Natural killer cell (primary cell): ENCODE data around the gene CNTFR. TPM values are rescaled to one million over a fixed set of nuclear protein-coding genes. Genes with fewer than 3 reads are reported as not detected.

Experiments used
- ATAC-seq, 3 donors: fragments of 150-1000 bp in 2 of 3; fragments of 200-7000 bp in 1 of 3; cut with Tn5 transposase; 1 replicate in 1 of 3; 2 replicates in 2 of 3; pipeline ENCODE4 v1.10.0; 2021; ENCODE audit warnings: mild to moderate bottlenecking in 2 of 3, moderate library complexity in 2 of 3
- DNase-seq, 2 donors: peaks; one replicate each; pipeline versions ENCODE4 v3.0.0 to v3.0.0-alpha.2; 2013 to 2021; ENCODE audit warnings: mixed read lengths in 1 of 2
- H3K27ac ChIP-seq: one replicate; pipeline ENCODE4 v1.5.1; 2013; ENCODE audit warnings: mild to moderate bottlenecking, low read length
- H3K27me3 ChIP-seq: one replicate; pipeline ENCODE4 v1.6.1; 2013; ENCODE audit warnings: low read length; ENCODE audit not compliant: control insufficient read depth, insufficient read depth
- H3K36me3 ChIP-seq: one replicate; pipeline ENCODE4 v1.6.1; 2013; ENCODE audit warnings: low read length; ENCODE audit not compliant: control insufficient read depth, insufficient read depth
- H3K4me1 ChIP-seq: one replicate; pipeline ENCODE4 v1.6.1; 2013; ENCODE audit warnings: low read length; ENCODE audit not compliant: control insufficient read depth, insufficient read depth
- H3K4me3 ChIP-seq: one replicate; pipeline ENCODE4 v1.5.1; 2013; ENCODE audit warnings: low read length
- H3K9me3 ChIP-seq: one replicate; pipeline ENCODE4 v1.6.1; 2013; ENCODE audit warnings: low read length; ENCODE audit not compliant: control insufficient read depth, insufficient read depth
- H3K27ac Mint-ChIP-seq, 2 donors: one replicate each; pipeline ENCODE4 v1.8.0; 2022; ENCODE audit warnings: mild to moderate bottlenecking in 2 of 2, mixed read lengths in 2 of 2, moderate library complexity in 1 of 2
- H3K27me3 Mint-ChIP-seq, 2 donors: one replicate each; pipeline ENCODE4 v1.8.0; 2022; ENCODE audit warnings: low read depth in 2 of 2, mixed read lengths in 2 of 2
- H3K36me3 Mint-ChIP-seq: one replicate; pipeline ENCODE4 v1.8.0; 2022; ENCODE audit warnings: mixed read lengths
- H3K4me1 Mint-ChIP-seq, 2 donors: one replicate each; pipeline ENCODE4 v1.8.0; 2022; ENCODE audit warnings: mixed read lengths in 2 of 2
- H3K4me3 Mint-ChIP-seq: one replicate; pipeline ENCODE4 v1.8.0; 2022; ENCODE audit warnings: mild to moderate bottlenecking, moderate library complexity, mixed read lengths
- H3K9me3 Mint-ChIP-seq, 2 donors: one replicate each; pipeline ENCODE4 v1.8.0; 2022; ENCODE audit warnings: mixed read lengths in 2 of 2
- CTCF ChIP-seq: fragments of 200-600 bp; IDR thresholded peaks from one replicate; pipeline ENCODE4 v1.8.0; 2022; ENCODE audit warnings: antibody characterized with exemption
- WGBS: methylation state at CpG from one replicate; pipeline ENCODE4 v1.1.7; 2013; ENCODE audit warnings: missing lambda C conversion rate; ENCODE audit not compliant: insufficient coverage; 5-methylcytosine and 5-hydroxymethylcytosine counted together
- intact Hi-C: fragments of 100-400 bp; cut with micrococcal nuclease; formaldehyde crosslinking; loops from one replicate; pipeline ENCODE4 v1.14.2; 2022
- total RNA-seq, 4 donors: library from RNA; stranded (reverse); fragments of 120-200 nt in 1 of 4; gene quantifications; one replicate each; pipeline versions ENCODE4 v1.2.3 to v1.2.4, GENCODE V29; 2013 to 2022

Gene CNTFR
- total RNA-seq, 3 donors from 2014 or later (not counting 1 experiment from before 2014, with no cell fraction given), result not detected

GRCh38 chr9:34629491-34629808, 39.9 kb upstream of the CNTFR start:
- Histone ChIP-seq H3K27me3 (peaks cover 42% of the 10 kb centered on the region), H3K4me3 (peak overlapping the region; percentile 4), H3K27ac (no peak overlapping the region), H3K4me1 (peaks cover 12% of the 10 kb centered on the region), H3K36me3 (no peaks in the 10 kb centered on the region), H3K9me3 (no peaks in the 10 kb centered on the region)
- no peak for DNase-seq
- H3K4me3 Mint-ChIP-seq, result peak overlapping the region; percentile 82
- peaks cover 48 to 52% of the 10 kb centered on the region in 2 donors for H3K27me3 Mint-ChIP-seq
- no peak for TF ChIP-seq CTCF
- intact Hi-C loops, result no loop called here
- H3K4me1 Mint-ChIP-seq, result peaks cover 14 to 24% of the 10 kb centered on the region in 2 donors
- 30% methylated on average over 5 of the region's 5 CpGs for WGBS
- H3K36me3 Mint-ChIP-seq, result peaks cover 8% of the 10 kb centered on the region
- no peak for ATAC-seq
- H3K27ac Mint-ChIP-seq, result peak overlapping the region in 1 of 2 donors; percentile 51
- H3K9me3 Mint-ChIP-seq, result no peaks in the 10 kb centered on the region

GRCh38 chr9:34628656-34629490, 39.3 kb upstream of the CNTFR start, which contains the start of gene ARID3C:
ARID3C (minus strand) TSS chr9:34629066; CDS start chr9:34628014, 1,052 bp downstream.
- H3K9me3 ChIP-seq, result no peaks in the 10 kb centered on the region
- Mint-ChIP-seq H3K36me3 (peaks cover 8% of the 10 kb centered on the region), H3K9me3 (no peaks in the 10 kb centered on the region), H3K27ac (peak within 1 kb of the TSS; percentile 1 to 51), H3K4me3 (peak within 1 kb of the TSS; percentile 86), H3K4me1 (peaks cover 16 to 21% of the 10 kb centered on the region in 2 donors), H3K27me3 (peaks cover 49 to 52% of the 10 kb centered on the region in 2 donors)
- no peaks in the 10 kb centered on the region for H3K36me3 ChIP-seq
- intact Hi-C loops, result no loop called here
- ATAC-seq, result peak; percentile 68 to 77 (median 71)
- no peak within 1 kb of the TSS for H3K27ac ChIP-seq
- peaks cover 48% of the 10 kb centered on the region for H3K27me3 ChIP-seq
- peak within 1 kb of the TSS; percentile 4 for H3K4me3 ChIP-seq
- under 1% methylated on average over 69 of the region's 69 CpGs for WGBS
- peaks cover 15% of the 10 kb centered on the region for H3K4me1 ChIP-seq
- no peak for TF ChIP-seq CTCF
- peak; percentile 33 to 68 for DNase-seq

GRCh38 chr9:34627716-34628655, 38.5 kb upstream of the CNTFR start:
- H3K27ac Mint-ChIP-seq, result peak overlapping the region; percentile 1 to 29
- peaks cover 22 to 26% of the 10 kb centered on the region in 2 donors for H3K4me1 Mint-ChIP-seq
- WGBS, result 34% methylated on average over 20 of the region's 20 CpGs
- H3K27ac ChIP-seq, result no peak overlapping the region
- peaks cover 24% of the 10 kb centered on the region for H3K4me1 ChIP-seq
- no peak for TF ChIP-seq CTCF
- peaks cover 8% of the 10 kb centered on the region for H3K36me3 Mint-ChIP-seq
- no peaks in the 10 kb centered on the region for H3K9me3 Mint-ChIP-seq
- H3K4me3 ChIP-seq, result no peak overlapping the region
- ATAC-seq (peak in 1 of 3 donors; percentile 9), DNase-seq (no peak)
- H3K9me3 ChIP-seq, result no peaks in the 10 kb centered on the region
- peak overlapping the region; percentile 86 for H3K4me3 Mint-ChIP-seq
- H3K27me3 Mint-ChIP-seq, result peaks cover 55 to 58% of the 10 kb centered on the region in 2 donors
- intact Hi-C loops, result no loop called here
- peaks cover 54% of the 10 kb centered on the region for H3K27me3 ChIP-seq
- no peaks in the 10 kb centered on the region for H3K36me3 ChIP-seq
